Measurements from ENCODE around the gene PRPF31. TPM values are rescaled to one million over a fixed set of nuclear protein-coding genes. Genes with fewer than 3 reads are reported as not detected.

Gene PRPF31
- total and polyA plus RNA-seq, 9 of the 15 experiments (the other 6 are each of a cell fraction or from before 2014, with no cell fraction given) = 5.8 to 92.2 (median 69.2) TPM

GRCh38 chr19:54179921-54180461 lies 64.4 kb downstream of the PRPF31 start:
- H3K4me3 ChIP-seq = no peak overlapping the region
- peaks cover 63% of the 10 kb centered on the region; the same call in 2 of the 3 replicates for H3K36me3 ChIP-seq (ENCODE audit: control insufficient read depth, insufficient read depth, low read length)
- peaks cover 3% of the 10 kb centered on the region for H3K9me1 ChIP-seq (ENCODE audit: control insufficient read depth, insufficient read depth, low read length)
- peaks cover 0 to 13% of the 10 kb centered on the region in 2 experiments; a peak in 2 of 5 replicates for H3K4me1 ChIP-seq (replicated peaks in 1 of 2; ENCODE audit: control insufficient read depth in 2 of 2, insufficient read depth in 2 of 2, low read length in 2 of 2)
- no TSS peak for BruUV-seq (replicated peaks)
- CTCF ChIA-PET (ENCODE audit: low intra/inter-chr PET ratio) = no interaction called here
- intact Hi-C loops (cut with micrococcal nuclease) = no loop called here
- no peak overlapping the region for H2AFZ ChIP-seq (ENCODE audit: low read depth, low read length)
- POLR2A ChIA-PET = interaction anchor here (1.3 to 1.7 kb wide), 3 partner anchors 10 to 21 kb away, joined by 4 to 10 read pairs (median 8); partner anchors contain the start of genes MBOAT7 and RPS9
- no peaks in the 10 kb centered on the region; the same call in 1 of the 2 replicates for H4K20me1 ChIP-seq (replicated peaks; ENCODE audit: control insufficient read depth, insufficient read depth, low read length)
- no peaks in the 10 kb centered on the region for H3K79me2 ChIP-seq (ENCODE audit: control insufficient read depth, insufficient read depth, low read length)
- no peak overlapping the region for H3K4me2 ChIP-seq (ENCODE audit: insufficient read depth, low read length)
- H3K9me3 ChIP-seq (replicated peaks; ENCODE audit: control insufficient read depth, insufficient read depth, low read depth, low read length) = no peaks in the 10 kb centered on the region
- DNase-seq (ENCODE audit: extremely low read depth in 1 of 4, low spot score in 3 of 4) (peak in 2 of 4 experiments; percentile 19 to 25), ATAC-seq (peak; percentile 63), FAIRE-seq (peak; percentile 37)
- no peak overlapping the region for H3K27ac ChIP-seq (ENCODE audit: extremely low read depth, low read depth, low read length)
- 85% methylated on average over 9 of the region's 10 CpGs for WGBS (ENCODE audit: insufficient coverage, low coverage, missing lambda C conversion rate)
- no peak overlapping the region for H3K9ac ChIP-seq (ENCODE audit: insufficient read depth in 1 of 2, low read depth in 2 of 2, low read length in 2 of 2)
- H3K27me3 ChIP-seq (ENCODE audit: control insufficient read depth in 2 of 2, insufficient read depth in 2 of 2, low read length in 2 of 2) = no peaks in the 10 kb centered on the region
- in situ Hi-C loops (cut with MboI) = no loop called here
- no peak for TF ChIP-seq FIP1L1 (IDR thresholded peaks at IDR 0.05; ENCODE audit: low read depth, low read length, poor library complexity, severe bottlenecking)
- no peak for TF ChIP-seq USF1 (CRISPR knock-in tag; IDR thresholded peaks at IDR 0.05)
- TF ChIP-seq, protein P1, sequence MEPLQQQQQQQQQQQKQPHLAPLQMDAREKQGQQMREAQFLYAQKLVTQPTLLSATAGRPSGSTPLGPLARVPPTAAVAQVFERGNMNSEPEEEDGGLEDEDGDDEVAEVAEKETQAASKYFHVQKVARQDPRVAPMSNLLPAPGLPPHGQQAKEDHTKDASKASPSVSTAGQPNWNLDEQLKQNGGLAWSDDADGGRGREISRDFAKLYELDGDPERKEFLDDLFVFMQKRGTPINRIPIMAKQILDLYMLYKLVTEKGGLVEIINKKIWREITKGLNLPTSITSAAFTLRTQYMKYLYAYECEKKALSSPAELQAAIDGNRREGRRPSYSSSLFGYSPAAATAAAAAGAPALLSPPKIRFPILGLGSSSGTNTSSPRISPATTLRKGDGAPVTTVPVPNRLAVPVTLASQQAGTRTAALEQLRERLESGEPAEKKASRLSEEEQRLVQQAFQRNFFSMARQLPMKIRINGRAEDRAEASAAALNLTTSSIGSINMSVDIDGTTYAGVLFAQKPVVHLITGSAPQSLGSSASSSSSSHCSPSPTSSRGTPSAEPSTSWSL (CRISPR knock-in tag; IDR thresholded peaks at IDR 0.05; ENCODE audit: borderline replicate concordance) = no peak
- TF ChIP-seq MBD1 (CRISPR knock-in tag; IDR thresholded peaks at IDR 0.05) = no peak
- no peak for TF ChIP-seq FOXJ3 (CRISPR knock-in tag; IDR thresholded peaks at IDR 0.05)
- TF ChIP-seq, protein P2, sequence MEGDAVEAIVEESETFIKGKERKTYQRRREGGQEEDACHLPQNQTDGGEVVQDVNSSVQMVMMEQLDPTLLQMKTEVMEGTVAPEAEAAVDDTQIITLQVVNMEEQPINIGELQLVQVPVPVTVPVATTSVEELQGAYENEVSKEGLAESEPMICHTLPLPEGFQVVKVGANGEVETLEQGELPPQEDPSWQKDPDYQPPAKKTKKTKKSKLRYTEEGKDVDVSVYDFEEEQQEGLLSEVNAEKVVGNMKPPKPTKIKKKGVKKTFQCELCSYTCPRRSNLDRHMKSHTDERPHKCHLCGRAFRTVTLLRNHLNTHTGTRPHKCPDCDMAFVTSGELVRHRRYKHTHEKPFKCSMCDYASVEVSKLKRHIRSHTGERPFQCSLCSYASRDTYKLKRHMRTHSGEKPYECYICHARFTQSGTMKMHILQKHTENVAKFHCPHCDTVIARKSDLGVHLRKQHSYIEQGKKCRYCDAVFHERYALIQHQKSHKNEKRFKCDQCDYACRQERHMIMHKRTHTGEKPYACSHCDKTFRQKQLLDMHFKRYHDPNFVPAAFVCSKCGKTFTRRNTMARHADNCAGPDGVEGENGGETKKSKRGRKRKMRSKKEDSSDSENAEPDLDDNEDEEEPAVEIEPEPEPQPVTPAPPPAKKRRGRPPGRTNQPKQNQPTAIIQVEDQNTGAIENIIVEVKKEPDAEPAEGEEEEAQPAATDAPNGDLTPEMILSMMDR (IDR thresholded peaks at IDR 0.05 in 2 of 3, conservative IDR thresholded peaks at IDR 0.05 in 1 of 3; ENCODE audit: insufficient read depth in 2 of 3, low read depth in 1 of 3, low read length in 3 of 3) = peak in 2 of 3 experiments; percentile 23 to 43; a peak in 3 of 6 replicates
- no peak for TF ChIP-seq HNRNPL (IDR thresholded peaks at IDR 0.05; ENCODE audit: low read depth, low read length)
- TF ChIP-seq, protein P3, sequence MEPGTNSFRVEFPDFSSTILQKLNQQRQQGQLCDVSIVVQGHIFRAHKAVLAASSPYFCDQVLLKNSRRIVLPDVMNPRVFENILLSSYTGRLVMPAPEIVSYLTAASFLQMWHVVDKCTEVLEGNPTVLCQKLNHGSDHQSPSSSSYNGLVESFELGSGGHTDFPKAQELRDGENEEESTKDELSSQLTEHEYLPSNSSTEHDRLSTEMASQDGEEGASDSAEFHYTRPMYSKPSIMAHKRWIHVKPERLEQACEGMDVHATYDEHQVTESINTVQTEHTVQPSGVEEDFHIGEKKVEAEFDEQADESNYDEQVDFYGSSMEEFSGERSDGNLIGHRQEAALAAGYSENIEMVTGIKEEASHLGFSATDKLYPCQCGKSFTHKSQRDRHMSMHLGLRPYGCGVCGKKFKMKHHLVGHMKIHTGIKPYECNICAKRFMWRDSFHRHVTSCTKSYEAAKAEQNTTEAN (CRISPR knock-in tag; IDR thresholded peaks at IDR 0.05) = no peak
- 0 out of 2 replicates have a peak, but pooled peaks have one; percentile 26 for TF ChIP-seq CTBP1 (IDR thresholded peaks at IDR 0.05; ENCODE audit: borderline replicate concordance)
- no peak for TF ChIP-seq RFX5 (IDR thresholded peaks at IDR 0.05; ENCODE audit: low read depth, low read length)
- TF ChIP-seq ZNF395 (CRISPR knock-in tag; IDR thresholded peaks at IDR 0.05) = no peak
